ENCODE results near the gene ATP13A2.

ATP13A2 gene, protein sequence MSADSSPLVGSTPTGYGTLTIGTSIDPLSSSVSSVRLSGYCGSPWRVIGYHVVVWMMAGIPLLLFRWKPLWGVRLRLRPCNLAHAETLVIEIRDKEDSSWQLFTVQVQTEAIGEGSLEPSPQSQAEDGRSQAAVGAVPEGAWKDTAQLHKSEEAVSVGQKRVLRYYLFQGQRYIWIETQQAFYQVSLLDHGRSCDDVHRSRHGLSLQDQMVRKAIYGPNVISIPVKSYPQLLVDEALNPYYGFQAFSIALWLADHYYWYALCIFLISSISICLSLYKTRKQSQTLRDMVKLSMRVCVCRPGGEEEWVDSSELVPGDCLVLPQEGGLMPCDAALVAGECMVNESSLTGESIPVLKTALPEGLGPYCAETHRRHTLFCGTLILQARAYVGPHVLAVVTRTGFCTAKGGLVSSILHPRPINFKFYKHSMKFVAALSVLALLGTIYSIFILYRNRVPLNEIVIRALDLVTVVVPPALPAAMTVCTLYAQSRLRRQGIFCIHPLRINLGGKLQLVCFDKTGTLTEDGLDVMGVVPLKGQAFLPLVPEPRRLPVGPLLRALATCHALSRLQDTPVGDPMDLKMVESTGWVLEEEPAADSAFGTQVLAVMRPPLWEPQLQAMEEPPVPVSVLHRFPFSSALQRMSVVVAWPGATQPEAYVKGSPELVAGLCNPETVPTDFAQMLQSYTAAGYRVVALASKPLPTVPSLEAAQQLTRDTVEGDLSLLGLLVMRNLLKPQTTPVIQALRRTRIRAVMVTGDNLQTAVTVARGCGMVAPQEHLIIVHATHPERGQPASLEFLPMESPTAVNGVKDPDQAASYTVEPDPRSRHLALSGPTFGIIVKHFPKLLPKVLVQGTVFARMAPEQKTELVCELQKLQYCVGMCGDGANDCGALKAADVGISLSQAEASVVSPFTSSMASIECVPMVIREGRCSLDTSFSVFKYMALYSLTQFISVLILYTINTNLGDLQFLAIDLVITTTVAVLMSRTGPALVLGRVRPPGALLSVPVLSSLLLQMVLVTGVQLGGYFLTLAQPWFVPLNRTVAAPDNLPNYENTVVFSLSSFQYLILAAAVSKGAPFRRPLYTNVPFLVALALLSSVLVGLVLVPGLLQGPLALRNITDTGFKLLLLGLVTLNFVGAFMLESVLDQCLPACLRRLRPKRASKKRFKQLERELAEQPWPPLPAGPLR

GRCh38 chr1:17011439-17012307 is at the start of gene ATP13A2:
Gene ATP13A2 (minus strand): TSS chr1:17011928. CDS start chr1:17011738, 190 bp downstream.
- peak within 1 kb of the TSS; percentile 76 for H3K4me3 ChIP-seq (ENCODE audit: low read length)
- TF ChIP-seq ZNF274 (IDR thresholded peaks at IDR 0.05; ENCODE audit: low read depth, low read length) = no peak

DNA sequence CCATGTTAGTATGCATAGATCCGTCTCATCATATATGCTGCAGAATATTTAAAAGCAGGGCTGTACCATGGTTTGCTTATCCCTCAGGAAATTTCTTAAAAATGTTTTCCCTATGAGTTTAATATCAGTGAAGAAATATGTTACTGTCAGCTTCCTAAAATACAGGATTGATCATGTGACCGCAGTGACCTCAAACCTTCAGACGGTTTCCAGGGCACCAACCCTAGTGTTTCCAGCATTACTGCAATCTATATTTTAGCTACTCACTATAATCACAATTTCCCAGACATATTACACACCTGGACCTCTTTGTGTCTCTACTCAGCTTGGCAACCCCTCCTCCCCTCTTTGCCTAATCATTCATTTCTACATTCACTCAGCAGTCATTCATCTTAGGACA is 49.8 kb upstream of the ATP13A2 start:
- TF ChIP-seq ZNF274 (IDR thresholded peaks at IDR 0.05; ENCODE audit: low read depth, low read length) = no peak
- no peak overlapping the region for H3K4me3 ChIP-seq (ENCODE audit: low read length)

- no peak for TF ChIP-seq ZNF274 (IDR thresholded peaks at IDR 0.05; ENCODE audit: low read depth, low read length)
- no peak overlapping the region for H3K4me3 ChIP-seq (ENCODE audit: low read length)
These were observed 48.6 kb upstream of the ATP13A2 start for GRCh38 chr1:17060306-17060749.

DNA sequence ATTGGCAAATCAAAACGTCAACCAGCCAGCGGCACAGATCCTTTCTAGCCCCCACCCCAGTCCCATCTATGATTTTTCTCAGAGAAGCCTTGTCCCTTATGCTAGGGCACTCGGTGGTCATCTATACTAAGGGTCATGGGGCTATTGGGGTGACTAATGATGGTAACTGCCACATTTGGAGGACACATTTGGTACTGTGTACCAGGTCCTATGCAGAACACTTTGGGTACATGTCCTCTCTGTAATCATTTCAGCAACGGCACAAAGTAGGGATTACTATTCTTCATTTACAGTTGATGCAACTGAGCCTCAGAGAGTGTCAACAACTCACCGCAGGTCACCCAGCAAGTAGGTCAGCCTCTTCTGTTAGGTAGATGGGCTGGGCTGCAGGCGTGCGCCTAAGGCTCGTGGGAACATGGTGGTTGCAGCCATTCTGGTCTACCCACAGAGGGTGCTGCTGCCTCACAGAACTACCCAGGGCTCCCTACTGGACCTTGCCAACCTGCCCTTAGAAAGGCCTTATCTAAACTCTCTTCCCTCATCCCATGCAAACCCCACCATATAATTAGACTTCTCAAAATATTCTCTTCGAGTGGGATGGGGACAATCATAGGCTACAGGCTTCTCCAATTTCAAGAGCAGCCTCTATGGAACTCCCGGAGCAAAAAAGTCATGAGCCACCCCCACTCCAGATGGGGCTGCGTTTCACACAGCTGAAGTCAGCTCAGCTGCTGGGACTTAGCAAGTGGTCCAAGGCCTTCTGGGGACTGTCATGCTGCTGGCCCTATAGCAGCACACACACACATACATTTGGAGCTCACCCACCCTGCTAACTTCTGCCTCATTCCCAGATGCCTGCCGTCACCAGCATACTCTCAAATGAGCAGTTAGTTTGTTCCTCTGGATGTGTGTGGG is 47.9 kb upstream of the ATP13A2 start:
- TF ChIP-seq ZNF274 (IDR thresholded peaks at IDR 0.05; ENCODE audit: low read depth, low read length) = no peak
- no peak overlapping the region for H3K4me3 ChIP-seq (ENCODE audit: low read length)

- no peak for TF ChIP-seq ZNF274 (IDR thresholded peaks at IDR 0.05; ENCODE audit: low read depth, low read length)
- H3K4me3 ChIP-seq (ENCODE audit: low read length) = no peak overlapping the region
These were observed 44.8 kb upstream of the ATP13A2 start for GRCh38 chr1:17056551-17056950.

- no peak overlapping the region for H3K4me3 ChIP-seq (ENCODE audit: low read length)
- TF ChIP-seq ZNF274 (IDR thresholded peaks at IDR 0.05; ENCODE audit: low read depth, low read length) = no peak
These were observed 44.1 kb upstream of the ATP13A2 start for GRCh38 chr1:17055801-17056200.

DNA sequence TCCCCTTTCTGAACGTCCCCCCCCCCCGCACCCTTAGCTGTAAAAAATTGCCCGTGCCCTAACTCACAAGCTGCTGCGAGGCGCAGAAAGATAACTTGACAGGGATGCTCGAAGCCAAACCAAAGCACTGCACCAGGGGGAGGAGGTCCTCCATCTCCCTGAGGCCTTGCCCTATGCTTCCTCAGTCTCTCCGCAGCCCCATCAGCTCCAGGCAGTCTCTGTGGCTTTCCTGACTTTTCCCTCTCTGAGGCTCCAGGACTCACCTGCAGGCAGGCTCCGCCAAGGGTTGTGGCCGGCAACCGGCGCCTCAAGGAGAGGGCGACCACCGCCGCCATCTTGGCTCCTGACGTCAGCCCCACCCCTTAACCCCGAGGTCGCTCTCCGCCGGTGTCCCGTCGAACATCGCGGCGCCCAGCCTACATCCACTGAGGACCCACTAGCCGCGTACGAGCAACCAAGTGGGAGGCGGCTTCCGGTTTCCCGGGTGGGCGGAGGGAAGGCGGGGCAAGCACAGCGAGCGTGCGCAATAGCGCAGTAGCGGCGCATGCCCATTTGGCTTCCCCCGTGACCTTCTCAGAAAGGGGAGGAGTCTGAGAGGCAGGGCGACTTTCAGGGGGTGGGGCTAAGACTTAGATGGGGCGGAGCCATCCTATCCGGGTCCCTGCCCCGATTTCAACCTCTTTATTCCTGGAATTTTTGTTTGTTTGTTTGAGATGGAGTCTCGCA is 42.1 kb upstream of the ATP13A2 start, which contains the start of gene SDHB:
Gene SDHB, minus strand, starts transcription at position 348 of the 726 bp plus-strand sequence. Its CDS starts 13 bp downstream, at position 335.
- TF ChIP-seq ZNF274 (IDR thresholded peaks at IDR 0.05; ENCODE audit: low read depth, low read length) = no peak
- H3K4me3 ChIP-seq (ENCODE audit: low read length) = peak within 1 kb of the TSS; percentile 93

DNA sequence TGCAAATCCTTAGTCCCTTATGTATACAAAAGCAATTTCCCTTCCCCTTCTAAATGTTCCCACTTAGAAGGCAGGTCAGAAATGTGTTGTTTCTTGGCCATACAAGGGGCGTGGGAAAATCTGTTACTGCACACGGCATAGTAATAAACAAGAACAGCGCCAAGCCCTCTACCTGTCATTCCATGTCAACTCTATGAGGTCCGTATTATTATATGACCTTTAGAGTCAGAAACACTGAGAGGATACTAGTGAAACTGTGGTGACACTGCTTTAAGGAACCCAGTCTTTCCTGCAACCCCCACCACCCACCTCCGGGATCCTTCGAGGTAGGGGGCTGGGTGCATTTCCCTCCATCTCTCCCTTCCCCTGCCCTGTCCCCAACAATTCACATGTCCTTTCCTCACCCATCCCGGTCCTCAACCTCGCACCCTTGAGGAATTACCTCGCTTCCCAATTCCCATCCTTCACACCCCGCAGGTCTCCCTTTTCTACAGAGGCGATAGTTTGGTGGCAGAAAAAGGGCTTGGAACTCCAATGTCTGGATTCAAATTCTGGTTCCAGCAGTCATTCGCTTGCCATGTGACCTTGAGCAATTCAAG is 41.5 kb upstream of the ATP13A2 start:
- TF ChIP-seq ZNF274 (IDR thresholded peaks at IDR 0.05; ENCODE audit: low read depth, low read length) = no peak

GRCh38 chr1:17052641-17053040 is 40.9 kb upstream of the ATP13A2 start:
- no peak for TF ChIP-seq ZNF274 (IDR thresholded peaks at IDR 0.05; ENCODE audit: low read depth, low read length)
- peak overlapping the region; percentile 93 for H3K4me3 ChIP-seq (ENCODE audit: low read length)

More for the DNA sequence above, 41.5 kb upstream of the ATP13A2 start:
- peak overlapping the region; percentile 93 for H3K4me3 ChIP-seq (ENCODE audit: low read length)

DNA sequence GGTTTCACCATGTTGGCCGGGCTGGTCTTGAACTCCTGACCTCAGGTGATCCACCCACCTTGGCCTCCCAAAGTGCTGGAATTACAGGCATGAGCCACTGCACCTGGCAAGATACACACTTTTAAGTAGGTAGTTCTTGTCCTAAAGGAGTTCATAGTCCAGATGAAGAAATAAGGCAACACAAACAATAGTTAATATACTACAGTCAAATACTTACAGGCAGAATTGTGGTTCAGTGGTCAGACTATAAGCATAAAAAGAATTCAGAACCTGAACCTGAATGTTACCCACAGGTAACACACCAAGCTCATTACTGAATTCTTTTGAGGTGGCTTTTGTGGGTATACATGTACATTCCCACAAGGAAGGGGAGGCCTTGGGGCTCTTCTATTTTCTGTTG is 40.3 kb upstream of the ATP13A2 start:
- no peak for TF ChIP-seq ZNF274 (IDR thresholded peaks at IDR 0.05; ENCODE audit: low read depth, low read length)
- no peak overlapping the region for H3K4me3 ChIP-seq (ENCODE audit: low read length)

GRCh38 chr1:17047924-17048323 is 36.2 kb upstream of the ATP13A2 start:
- H3K4me3 ChIP-seq (ENCODE audit: low read length) = no peak overlapping the region
- no peak for TF ChIP-seq ZNF274 (IDR thresholded peaks at IDR 0.05; ENCODE audit: low read depth, low read length)
